Measurements from ENCODE around the gene ERI2. TPM values are rescaled to one million over a fixed set of nuclear protein-coding genes. Genes with fewer than 3 reads are reported as not detected.
"Not testable (repeated sequence)": the region's sequence is repeated elsewhere in the genome, so short reads cannot be mapped to it uniquely, and the experiment has no call there.

ERI2 gene
- total RNA-seq, 1 experiment from 2014 or later = 17.0 TPM

DNA sequence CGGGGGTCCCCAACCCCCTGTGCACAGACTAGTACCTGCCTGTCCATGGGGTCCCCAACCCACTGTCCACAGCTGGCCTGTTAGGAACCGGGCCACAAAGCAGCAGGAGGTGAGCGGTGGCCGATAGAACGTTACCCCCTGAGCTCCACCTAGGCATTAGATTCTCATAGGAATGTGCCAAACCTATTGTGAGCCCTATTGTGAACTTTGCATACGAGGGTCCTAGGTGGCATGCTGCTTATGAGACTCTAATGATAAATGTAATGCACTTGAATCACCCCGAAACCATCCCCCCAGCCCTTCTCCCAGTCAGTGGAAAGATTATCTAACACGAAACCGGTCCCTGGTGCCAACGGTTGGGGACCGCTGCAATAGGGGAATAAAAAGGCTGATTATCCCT is 1.6 kb upstream of the ERI2 start:
- Histone ChIP-seq H3K4me2 (ENCODE audit: low read depth, low read length, poor library complexity, severe bottlenecking) (peak overlapping the region; percentile 88), H3K9me2 (replicated peaks; ENCODE audit: insufficient read depth, low read length) (no peaks in the 10 kb centered on the region), H3K27me3 (ENCODE audit: low read length) (no peaks in the 10 kb centered on the region), H3K36me3 (ENCODE audit: insufficient read depth, low read length) (no peaks in the 10 kb centered on the region), H3K9me3 (ENCODE audit: low read length) (no peaks in the 10 kb centered on the region), H4K20me1 (ENCODE audit: insufficient read depth, low read depth, low read length) (no peaks in the 10 kb centered on the region), H3K4me3 (ENCODE audit: low read length) (peak overlapping the region; percentile 96), H3K9ac (ENCODE audit: low read length) (peak overlapping the region; percentile 93), H3K79me2 (ENCODE audit: low read length) (peaks cover 35% of the 10 kb centered on the region), H3K27ac (ENCODE audit: low read length) (no peak overlapping the region), H3K4me1 (ENCODE audit: low read length) (peaks cover 20% of the 10 kb centered on the region), H2AFZ (ENCODE audit: low read length) (no peak overlapping the region)
- DNase-seq = no peak

DNA sequence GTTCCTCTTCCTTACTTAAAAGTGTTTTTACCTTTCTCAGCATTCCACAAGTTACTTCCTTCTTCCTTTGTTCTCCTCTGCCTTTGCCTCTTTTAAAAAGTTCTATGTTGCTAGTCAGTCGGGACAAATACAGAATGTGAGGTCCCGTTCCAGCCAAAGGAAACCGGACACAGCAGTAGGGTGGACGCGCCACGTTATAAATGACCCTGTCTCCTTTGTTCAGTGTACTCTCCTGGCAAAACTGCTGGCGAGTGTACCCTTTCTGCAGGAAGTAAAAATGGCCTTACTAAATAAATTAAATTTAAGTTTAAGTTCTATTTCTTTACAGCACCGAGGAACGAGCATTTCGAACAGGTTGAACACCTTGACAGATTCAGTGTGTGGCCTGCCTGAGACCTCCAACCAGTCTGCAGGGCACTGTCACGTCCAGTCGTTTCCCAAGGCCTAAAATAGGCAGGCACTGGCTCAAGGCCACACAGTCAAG is 546 bp downstream of the ERI2 start:
- not testable (repeated sequence) for H3K9me3 ChIP-seq (ENCODE audit: low read length); H3K9me2 ChIP-seq (replicated peaks; ENCODE audit: insufficient read depth, low read length); H3K27me3 ChIP-seq (ENCODE audit: low read length); H4K20me1 ChIP-seq (ENCODE audit: insufficient read depth, low read depth, low read length); H3K36me3 ChIP-seq (ENCODE audit: insufficient read depth, low read length)
- peak; percentile 70 for DNase-seq
- H3K79me2 ChIP-seq (ENCODE audit: low read length) = peaks cover 35% of the 10 kb centered on the region
- peak overlapping the region; percentile 83 for H2AFZ ChIP-seq (ENCODE audit: low read length)
- peaks cover 20% of the 10 kb centered on the region for H3K4me1 ChIP-seq (ENCODE audit: low read length)
- H3K27ac ChIP-seq (ENCODE audit: low read length) = peak overlapping the region; percentile 86
- peak overlapping the region; percentile 96 for H3K4me3 ChIP-seq (ENCODE audit: low read length)
- peak overlapping the region; percentile 93 for H3K9ac ChIP-seq (ENCODE audit: low read length)
- H3K4me2 ChIP-seq (ENCODE audit: low read depth, low read length, poor library complexity, severe bottlenecking) = peak overlapping the region; percentile 88

DNA sequence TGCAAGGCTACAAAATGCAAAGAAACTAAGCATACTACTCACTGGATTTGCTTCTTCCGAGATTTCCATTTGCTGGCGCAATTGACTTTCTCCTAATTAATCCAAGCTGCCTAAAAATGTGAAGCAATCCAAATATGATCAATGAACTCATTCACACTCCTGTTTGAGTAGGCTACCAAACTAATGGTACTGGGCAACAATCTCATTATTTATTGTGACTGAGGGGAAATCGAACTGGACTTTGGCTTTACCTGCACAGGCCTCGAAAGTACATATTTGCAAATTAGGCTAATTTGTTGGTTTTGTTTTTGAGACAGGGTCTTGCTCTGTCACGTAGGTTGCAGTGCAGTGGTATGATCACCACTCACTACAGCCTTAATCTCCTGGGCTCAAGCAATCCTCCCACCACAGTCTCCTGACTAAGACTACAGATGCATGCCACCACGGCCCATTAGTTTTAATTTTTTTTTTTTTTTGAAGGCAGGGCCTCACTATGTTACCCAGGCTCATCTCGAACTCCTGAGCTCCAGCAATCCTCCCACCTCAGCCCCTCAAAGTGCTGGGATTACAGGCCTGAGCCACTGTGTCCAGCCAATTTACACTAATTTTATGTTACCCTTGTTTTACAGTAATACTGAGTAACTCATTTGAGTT is 2.6 kb downstream of the ERI2 start:
- Histone ChIP-seq H3K79me2 (ENCODE audit: low read length) (peaks cover 35% of the 10 kb centered on the region), H3K36me3 (ENCODE audit: insufficient read depth, low read length) (peaks cover 10% of the 10 kb centered on the region; the same call in 1 of the 2 replicates), H3K4me3 (ENCODE audit: low read length) (no peak overlapping the region), H3K9me3 (ENCODE audit: low read length) (no peaks in the 10 kb centered on the region), H3K27ac (ENCODE audit: low read length) (no peak overlapping the region), H4K20me1 (ENCODE audit: insufficient read depth, low read depth, low read length) (no peaks in the 10 kb centered on the region), H3K4me1 (ENCODE audit: low read length) (peaks cover 20% of the 10 kb centered on the region), H3K4me2 (ENCODE audit: low read depth, low read length, poor library complexity, severe bottlenecking) (no peak overlapping the region), H2AFZ (ENCODE audit: low read length) (no peak overlapping the region), H3K27me3 (ENCODE audit: low read length) (no peaks in the 10 kb centered on the region), H3K9ac (ENCODE audit: low read length) (no peak overlapping the region), H3K9me2 (replicated peaks; ENCODE audit: insufficient read depth, low read length) (no peaks in the 10 kb centered on the region)
- DNase-seq = no peak

DNA sequence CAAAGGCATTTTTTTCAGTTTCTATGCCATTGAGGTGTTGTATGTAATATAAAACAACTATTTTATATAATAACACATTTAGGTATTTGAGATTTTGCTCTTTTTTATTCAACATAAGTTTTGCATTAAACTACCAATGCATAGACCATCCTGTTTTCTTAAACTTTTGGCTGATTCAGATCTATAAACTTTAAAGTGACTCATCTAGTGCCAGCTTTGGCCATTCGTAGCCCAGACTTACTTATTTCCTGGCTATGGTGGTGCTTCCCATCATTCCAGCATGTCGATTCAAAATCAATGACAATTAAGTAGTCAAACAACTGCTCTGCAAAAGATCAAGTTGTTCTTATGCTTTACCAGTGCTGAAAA is 3.1 kb downstream of the ERI2 start:
- DNase-seq = no peak
- no peaks in the 10 kb centered on the region for H3K9me2 ChIP-seq (replicated peaks; ENCODE audit: insufficient read depth, low read length)
- H3K9ac ChIP-seq (ENCODE audit: low read length) = no peak overlapping the region
- no peak overlapping the region for H3K4me3 ChIP-seq (ENCODE audit: low read length)
- H3K9me3 ChIP-seq (ENCODE audit: low read length) = no peaks in the 10 kb centered on the region
- H3K4me2 ChIP-seq (ENCODE audit: low read depth, low read length, poor library complexity, severe bottlenecking) = no peak overlapping the region
- no peaks in the 10 kb centered on the region for H4K20me1 ChIP-seq (ENCODE audit: insufficient read depth, low read depth, low read length)
- H3K4me1 ChIP-seq (ENCODE audit: low read length) = peaks cover 19% of the 10 kb centered on the region
- peaks cover 15% of the 10 kb centered on the region; the same call in 1 of the 2 replicates for H3K36me3 ChIP-seq (ENCODE audit: insufficient read depth, low read length)
- no peak overlapping the region for H2AFZ ChIP-seq (ENCODE audit: low read length)
- H3K27me3 ChIP-seq (ENCODE audit: low read length) = no peaks in the 10 kb centered on the region
- peaks cover 32% of the 10 kb centered on the region for H3K79me2 ChIP-seq (ENCODE audit: low read length)
- H3K27ac ChIP-seq (ENCODE audit: low read length) = no peak overlapping the region

GRCh38 chr16:20801278-20801677 is 5.0 kb downstream of the ERI2 start:
- no peak overlapping the region for H3K4me2 ChIP-seq (ENCODE audit: low read depth, low read length, poor library complexity, severe bottlenecking)
- H3K9me2 ChIP-seq (replicated peaks; ENCODE audit: insufficient read depth, low read length) = no peaks in the 10 kb centered on the region
- no peak overlapping the region for H3K9ac ChIP-seq (ENCODE audit: low read length)
- no peak overlapping the region for H3K27ac ChIP-seq (ENCODE audit: low read length)
- H3K4me3 ChIP-seq (ENCODE audit: low read length) = no peak overlapping the region
- peaks cover 9% of the 10 kb centered on the region for H3K4me1 ChIP-seq (ENCODE audit: low read length)
- no peak for DNase-seq
- H3K27me3 ChIP-seq (ENCODE audit: low read length) = no peaks in the 10 kb centered on the region
- no peaks in the 10 kb centered on the region for H4K20me1 ChIP-seq (ENCODE audit: insufficient read depth, low read depth, low read length)
- H3K79me2 ChIP-seq (ENCODE audit: low read length) = peaks cover 16% of the 10 kb centered on the region
- no peaks in the 10 kb centered on the region for H3K9me3 ChIP-seq (ENCODE audit: low read length)
- no peak overlapping the region for H2AFZ ChIP-seq (ENCODE audit: low read length)
- H3K36me3 ChIP-seq (ENCODE audit: insufficient read depth, low read length) = peaks cover 30% of the 10 kb centered on the region; the same call in 1 of the 2 replicates

GRCh38 chr16:20799599-20799998 is 6.7 kb downstream of the ERI2 start:
- H3K79me2 ChIP-seq (ENCODE audit: low read length) = no peaks in the 10 kb centered on the region; the same call in 1 of the 2 replicates
- no peak overlapping the region for H3K4me2 ChIP-seq (ENCODE audit: low read depth, low read length, poor library complexity, severe bottlenecking)
- no peak overlapping the region for H3K27ac ChIP-seq (ENCODE audit: low read length)
- no peaks in the 10 kb centered on the region for H3K4me1 ChIP-seq (ENCODE audit: low read length)
- DNase-seq = peak; percentile 76
- H3K27me3 ChIP-seq (ENCODE audit: low read length) = no peaks in the 10 kb centered on the region
- H4K20me1 ChIP-seq (ENCODE audit: insufficient read depth, low read depth, low read length) = no peaks in the 10 kb centered on the region
- no peaks in the 10 kb centered on the region for H3K9me3 ChIP-seq (ENCODE audit: low read length)
- peaks cover 33% of the 10 kb centered on the region; the same call in 1 of the 2 replicates for H3K36me3 ChIP-seq (ENCODE audit: insufficient read depth, low read length)
- H3K9me2 ChIP-seq (replicated peaks; ENCODE audit: insufficient read depth, low read length) = no peaks in the 10 kb centered on the region
- H3K4me3 ChIP-seq (ENCODE audit: low read length) = no peak overlapping the region
- no peak overlapping the region for H2AFZ ChIP-seq (ENCODE audit: low read length)
- no peak overlapping the region for H3K9ac ChIP-seq (ENCODE audit: low read length)

DNA sequence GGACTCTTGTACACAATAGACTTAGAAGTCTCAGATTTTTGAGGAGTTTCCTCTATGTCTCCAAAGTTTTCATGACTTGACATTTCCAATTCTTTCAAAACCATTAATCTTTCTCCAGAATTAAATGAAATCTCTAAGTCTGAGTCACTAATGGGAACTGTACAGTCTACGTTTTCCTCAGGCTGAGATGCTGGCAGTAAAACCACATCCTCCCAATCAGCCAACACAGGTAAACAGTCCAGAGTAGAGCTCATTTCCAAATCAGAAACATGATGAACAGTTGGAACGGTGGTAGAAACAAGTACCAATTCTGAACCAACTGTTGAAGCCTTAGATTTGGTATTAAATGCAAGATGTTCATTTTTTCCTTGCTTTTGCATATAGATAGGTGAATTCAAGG is 7.9 kb downstream of the ERI2 start:
- Histone ChIP-seq H3K27ac (ENCODE audit: low read length) (no peak overlapping the region), H3K27me3 (ENCODE audit: low read length) (no peaks in the 10 kb centered on the region), H3K79me2 (ENCODE audit: low read length) (no peaks in the 10 kb centered on the region), H3K4me1 (ENCODE audit: low read length) (no peaks in the 10 kb centered on the region), H3K9me3 (ENCODE audit: low read length) (no peaks in the 10 kb centered on the region), H3K9me2 (replicated peaks; ENCODE audit: insufficient read depth, low read length) (no peaks in the 10 kb centered on the region), H4K20me1 (ENCODE audit: insufficient read depth, low read depth, low read length) (no peaks in the 10 kb centered on the region), H3K36me3 (ENCODE audit: insufficient read depth, low read length) (peaks cover 33% of the 10 kb centered on the region; the same call in 1 of the 2 replicates), H3K9ac (ENCODE audit: low read length) (no peak overlapping the region), H2AFZ (ENCODE audit: low read length) (no peak overlapping the region), H3K4me3 (ENCODE audit: low read length) (no peak overlapping the region), H3K4me2 (ENCODE audit: low read depth, low read length, poor library complexity, severe bottlenecking) (no peak overlapping the region)
- DNase-seq = no peak

- no peak overlapping the region for H3K9ac ChIP-seq (ENCODE audit: low read length)
- no peaks in the 10 kb centered on the region for H3K27me3 ChIP-seq (ENCODE audit: low read length)
- no peaks in the 10 kb centered on the region for H3K9me2 ChIP-seq (replicated peaks; ENCODE audit: insufficient read depth, low read length)
Measured at GRCh38 chr16:20791923-20792612, 14.2 kb downstream of the ERI2 start.

More at GRCh38 chr16:20791923-20792612, 14.2 kb downstream of the ERI2 start:
- Histone ChIP-seq H3K4me1 (ENCODE audit: low read length) (no peaks in the 10 kb centered on the region), H2AFZ (ENCODE audit: low read length) (no peak overlapping the region), H3K27ac (ENCODE audit: low read length) (no peak overlapping the region), H3K9me3 (ENCODE audit: low read length) (no peaks in the 10 kb centered on the region), H3K4me2 (ENCODE audit: low read depth, low read length, poor library complexity, severe bottlenecking) (no peak overlapping the region), H4K20me1 (ENCODE audit: insufficient read depth, low read depth, low read length) (no peaks in the 10 kb centered on the region), H3K4me3 (ENCODE audit: low read length) (no peak overlapping the region), H3K79me2 (ENCODE audit: low read length) (no peaks in the 10 kb centered on the region), H3K36me3 (ENCODE audit: insufficient read depth, low read length) (peaks cover 11% of the 10 kb centered on the region; the same call in 1 of the 2 replicates)
- no peak for DNase-seq
